Panc1 (cell line): ENCODE measurements around the gene MTSS2.

Source experiments
- CTCF ChIP-seq: fragments of 450-650 bp; IDR thresholded peaks from 2 replicates; pipeline ENCODE4 v1.5.1; 2017; ENCODE audit warnings: mild to moderate bottlenecking
- POLR2AphosphoS5 ChIP-seq: IDR thresholded peaks from 2 replicates; pipeline ENCODE4 v1.6.1; 2012; ENCODE audit warnings: mild to moderate bottlenecking, low read depth, low read length, moderate library complexity
- SIN3A ChIP-seq: IDR thresholded peaks from 2 replicates; pipeline ENCODE4 v1.6.1; 2012; ENCODE audit warnings: low read depth, mild to moderate bottlenecking, low read length, moderate library complexity, borderline replicate concordance; ENCODE audit not compliant: insufficient read depth

GRCh38 chr16:70660672-70661350 lies 25.0 kb downstream of the MTSS2 start:
- TF ChIP-seq CTCF (no peak), POLR2AphosphoS5 (no peak), SIN3A (no peak)
